ENCODE results near the gene SCGB2A2. TPM values are rescaled to one million over a fixed set of nuclear protein-coding genes. Genes with fewer than 3 reads are reported as not detected.

Gene SCGB2A2
- total RNA-seq, 6 experiments from 2014 or later, result not detected

GRCh38 chr11:62251698-62252097 lies 18.3 kb upstream of the SCGB2A2 start:
- no peak for TF ChIP-seq POLR2A (IDR thresholded peaks at IDR 0.05)
- TF ChIP-seq CTCF (IDR thresholded peaks at IDR 0.05), result no peak
- intact Hi-C loops (cut with DNase I), result no loop called here
- WGBS (ENCODE audit: insufficient coverage, low coverage, low lambda C conversion rate, missing lambda C conversion rate), result 40% methylated on average over 3 of the region's 4 CpGs

GRCh38 chr11:62253999-62254542 lies 15.9 kb upstream of the SCGB2A2 start:
- Histone ChIP-seq H3K4me1 (no peaks in the 10 kb centered on the region), H3K9me3 (peaks cover 0 to 7% (median 3%) of the 10 kb centered on the region in 4 donors), H3K4me3 (no peak overlapping the region), H3K36me3 (no peaks in the 10 kb centered on the region), H3K27me3 (no peaks in the 10 kb centered on the region), H3K27ac (no peak overlapping the region)
- no peak for ATAC-seq
- no peak for DNase-seq
- WGBS (ENCODE audit: insufficient coverage, low coverage, low lambda C conversion rate, missing lambda C conversion rate), result 67% methylated on average over 2 of the region's 3 CpGs
- TF ChIP-seq CTCF (IDR thresholded peaks at IDR 0.05), result no peak
- TF ChIP-seq POLR2A (IDR thresholded peaks at IDR 0.05), result no peak
- intact Hi-C loops (cut with DNase I), result no loop called here

More at GRCh38 chr11:62251698-62252097, 18.3 kb upstream of the SCGB2A2 start:
- no peak overlapping the region for H3K27ac ChIP-seq
- no peaks in the 10 kb centered on the region for H3K36me3 ChIP-seq
- no peaks in the 10 kb centered on the region for H3K4me1 ChIP-seq
- peaks cover 0 to 7% (median 3%) of the 10 kb centered on the region in 4 donors for H3K9me3 ChIP-seq
- H3K27me3 ChIP-seq, result no peaks in the 10 kb centered on the region
- H3K4me3 ChIP-seq, result no peak overlapping the region
- ATAC-seq (no peak), DNase-seq (no peak)

- intact Hi-C loops (cut with DNase I), result no loop called here
- no peaks in the 10 kb centered on the region for H3K36me3 ChIP-seq
- DNase-seq (no peak), ATAC-seq (no peak)
- 38% methylated on average over 2 of the region's 2 CpGs for WGBS (ENCODE audit: insufficient coverage, low coverage, low lambda C conversion rate, missing lambda C conversion rate)
- H3K9me3 ChIP-seq, result peaks cover 0 to 4% (median 1%) of the 10 kb centered on the region in 4 donors
- H3K27me3 ChIP-seq, result no peaks in the 10 kb centered on the region
- H3K27ac ChIP-seq, result no peak overlapping the region
- H3K4me1 ChIP-seq, result no peaks in the 10 kb centered on the region
- TF ChIP-seq POLR2A (IDR thresholded peaks at IDR 0.05), result no peak
- TF ChIP-seq CTCF (IDR thresholded peaks at IDR 0.05), result no peak
- no peak overlapping the region for H3K4me3 ChIP-seq
These were observed 13.7 kb upstream of the SCGB2A2 start for GRCh38 chr11:62256281-62256680.

- no peaks in the 10 kb centered on the region for H3K9me3 ChIP-seq
- ATAC-seq, result no peak
- 40% methylated on average over 6 of the region's 6 CpGs for WGBS (ENCODE audit: insufficient coverage, low coverage, low lambda C conversion rate, missing lambda C conversion rate)
- H3K4me1 ChIP-seq, result no peaks in the 10 kb centered on the region
- no peak for TF ChIP-seq CTCF (IDR thresholded peaks at IDR 0.05)
- no peak for TF ChIP-seq POLR2A (IDR thresholded peaks at IDR 0.05)
- H3K4me3 ChIP-seq, result no peak overlapping the region
- intact Hi-C loops (cut with DNase I), result no loop called here
- DNase-seq, result no peak
- H3K36me3 ChIP-seq, result no peaks in the 10 kb centered on the region
- no peak overlapping the region for H3K27ac ChIP-seq
- H3K27me3 ChIP-seq, result no peaks in the 10 kb centered on the region
These were observed 9.6 kb upstream of the SCGB2A2 start for GRCh38 chr11:62260261-62260953.

Measured in right lobe of liver (tissue), 6 donors.